ENCODE results near the gene BMP6.

DNA sequence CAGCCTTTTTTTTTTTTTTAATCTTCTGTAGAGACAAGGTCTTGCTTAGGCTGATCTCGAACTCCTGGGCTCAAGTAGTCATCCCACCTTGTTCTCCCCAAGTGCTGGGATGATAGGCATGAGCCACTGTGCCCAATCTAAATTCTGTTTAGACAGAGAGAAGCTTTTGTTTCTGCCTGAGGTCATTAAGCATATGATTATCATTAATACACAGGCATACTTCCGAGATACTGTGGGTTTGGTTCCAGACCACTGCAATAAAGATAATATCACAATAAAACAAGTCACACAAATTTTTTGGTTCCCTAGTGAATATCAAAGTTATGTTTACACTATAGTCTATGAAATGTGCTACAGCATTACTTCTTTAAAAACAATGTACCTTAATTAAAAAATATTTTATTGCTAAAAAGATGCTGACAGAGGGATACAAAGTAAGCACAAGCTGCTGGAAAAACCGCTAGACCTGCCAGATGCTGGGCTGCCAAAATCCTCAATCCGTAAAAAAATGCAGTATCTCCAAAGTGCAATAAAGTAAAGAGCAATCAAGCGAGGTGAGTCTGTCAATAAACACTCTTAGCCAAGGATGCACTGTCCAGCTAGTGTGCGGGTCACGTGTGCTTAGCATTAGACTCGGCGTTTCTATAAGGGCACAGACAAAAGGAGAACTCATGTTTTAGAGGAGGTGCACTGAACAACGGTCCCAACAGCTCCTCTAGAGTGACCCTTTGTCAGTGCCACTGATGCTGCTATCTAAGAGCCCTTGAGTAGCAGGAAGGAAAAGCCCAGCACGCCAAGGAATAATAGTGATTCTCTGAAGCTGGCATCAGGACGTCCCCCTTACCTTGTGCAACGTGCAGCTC, 168.6 kb downstream of the BMP6 start:
- TF ChIP-seq, protein P1, sequence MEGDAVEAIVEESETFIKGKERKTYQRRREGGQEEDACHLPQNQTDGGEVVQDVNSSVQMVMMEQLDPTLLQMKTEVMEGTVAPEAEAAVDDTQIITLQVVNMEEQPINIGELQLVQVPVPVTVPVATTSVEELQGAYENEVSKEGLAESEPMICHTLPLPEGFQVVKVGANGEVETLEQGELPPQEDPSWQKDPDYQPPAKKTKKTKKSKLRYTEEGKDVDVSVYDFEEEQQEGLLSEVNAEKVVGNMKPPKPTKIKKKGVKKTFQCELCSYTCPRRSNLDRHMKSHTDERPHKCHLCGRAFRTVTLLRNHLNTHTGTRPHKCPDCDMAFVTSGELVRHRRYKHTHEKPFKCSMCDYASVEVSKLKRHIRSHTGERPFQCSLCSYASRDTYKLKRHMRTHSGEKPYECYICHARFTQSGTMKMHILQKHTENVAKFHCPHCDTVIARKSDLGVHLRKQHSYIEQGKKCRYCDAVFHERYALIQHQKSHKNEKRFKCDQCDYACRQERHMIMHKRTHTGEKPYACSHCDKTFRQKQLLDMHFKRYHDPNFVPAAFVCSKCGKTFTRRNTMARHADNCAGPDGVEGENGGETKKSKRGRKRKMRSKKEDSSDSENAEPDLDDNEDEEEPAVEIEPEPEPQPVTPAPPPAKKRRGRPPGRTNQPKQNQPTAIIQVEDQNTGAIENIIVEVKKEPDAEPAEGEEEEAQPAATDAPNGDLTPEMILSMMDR (conservative IDR thresholded peaks at IDR 0.05), result no peak
- TF ChIP-seq EZH2 (IDR thresholded peaks at IDR 0.05; ENCODE audit: low read depth), result no peak
